ENCODE measurements around the gene KDELR1.

KDELR1 gene

GRCh38 chr19:48391100-48392005, at the start of gene KDELR1:
TSS of gene KDELR1 (minus strand) at chr19:48391551. CDS start at chr19:48391358, 193 bp downstream.
- TF ChIP-seq POLR2A (IDR thresholded peaks at IDR 0.05; ENCODE audit: low read length) (peak; percentile 40), GATA1 (IDR thresholded peaks at IDR 0.05; ENCODE audit: low read depth, low read length) (no peak)
- DNase-seq: peak; percentile 76 to 87

- TF ChIP-seq POLR2A (IDR thresholded peaks at IDR 0.05; ENCODE audit: low read length) (no peak), GATA1 (IDR thresholded peaks at IDR 0.05; ENCODE audit: low read depth, low read length) (no peak)
Measured at GRCh38 chr19:48436586-48436985, 45.2 kb upstream of the KDELR1 start.

GRCh38 chr19:48433337-48433736, 42.0 kb upstream of the KDELR1 start:
- no peak for DNase-seq

More at GRCh38 chr19:48436586-48436985, 45.2 kb upstream of the KDELR1 start:
- no peak for DNase-seq

GRCh38 chr19:48428670-48429069, 37.3 kb upstream of the KDELR1 start:
- no peak for TF ChIP-seq POLR2A (IDR thresholded peaks at IDR 0.05; ENCODE audit: low read length)
- no peak for TF ChIP-seq GATA1 (IDR thresholded peaks at IDR 0.05; ENCODE audit: low read depth, low read length)
- no peak for DNase-seq

More at GRCh38 chr19:48433337-48433736, 42.0 kb upstream of the KDELR1 start:
- TF ChIP-seq POLR2A (IDR thresholded peaks at IDR 0.05; ENCODE audit: low read length) (no peak), GATA1 (IDR thresholded peaks at IDR 0.05; ENCODE audit: low read depth, low read length) (no peak)

GRCh38 chr19:48424694-48425219, 33.4 kb upstream of the KDELR1 start:
- TF ChIP-seq GATA1 (IDR thresholded peaks at IDR 0.05; ENCODE audit: low read depth, low read length) (no peak), POLR2A (IDR thresholded peaks at IDR 0.05; ENCODE audit: low read length) (no peak)
- no peak for DNase-seq

GRCh38 chr19:48421548-48421947, 30.2 kb upstream of the KDELR1 start:
- no peak for TF ChIP-seq GATA1 (IDR thresholded peaks at IDR 0.05; ENCODE audit: low read depth, low read length)
- no peak for TF ChIP-seq POLR2A (IDR thresholded peaks at IDR 0.05; ENCODE audit: low read length)
- DNase-seq: no peak

- no peak for TF ChIP-seq POLR2A (IDR thresholded peaks at IDR 0.05; ENCODE audit: low read length)
- peak; percentile 68 to 76 for DNase-seq
Measured at GRCh38 chr19:48419158-48419920, 28.0 kb upstream of the KDELR1 start.

- no peak for DNase-seq
- TF ChIP-seq POLR2A (IDR thresholded peaks at IDR 0.05; ENCODE audit: low read length): no peak
- TF ChIP-seq GATA1 (IDR thresholded peaks at IDR 0.05; ENCODE audit: low read depth, low read length): no peak
Measured at GRCh38 chr19:48418317-48419064, 27.1 kb upstream of the KDELR1 start.

- no peak for DNase-seq
- TF ChIP-seq GATA1 (IDR thresholded peaks at IDR 0.05; ENCODE audit: low read depth, low read length): no peak
- no peak for TF ChIP-seq POLR2A (IDR thresholded peaks at IDR 0.05; ENCODE audit: low read length)
Measured at GRCh38 chr19:48417421-48417820, 26.1 kb upstream of the KDELR1 start.

GRCh38 chr19:48415806-48416221, 24.5 kb upstream of the KDELR1 start:
- no peak for TF ChIP-seq GATA1 (IDR thresholded peaks at IDR 0.05; ENCODE audit: low read depth, low read length)
- TF ChIP-seq POLR2A (IDR thresholded peaks at IDR 0.05; ENCODE audit: low read length): no peak

GRCh38 chr19:48415395-48415794, 24.0 kb upstream of the KDELR1 start:
- TF ChIP-seq POLR2A (IDR thresholded peaks at IDR 0.05; ENCODE audit: low read length) (no peak), GATA1 (IDR thresholded peaks at IDR 0.05; ENCODE audit: low read depth, low read length) (no peak)
- DNase-seq: peak; percentile 85 to 87

More at GRCh38 chr19:48415806-48416221, 24.5 kb upstream of the KDELR1 start:
- DNase-seq: no peak

GRCh38 chr19:48413879-48414587, 22.7 kb upstream of the KDELR1 start:
- no peak for TF ChIP-seq GATA1 (IDR thresholded peaks at IDR 0.05; ENCODE audit: low read depth, low read length)
- TF ChIP-seq POLR2A (IDR thresholded peaks at IDR 0.05; ENCODE audit: low read length): no peak
- DNase-seq: no peak

GRCh38 chr19:48405850-48406249, 14.5 kb upstream of the KDELR1 start:
- TF ChIP-seq POLR2A (IDR thresholded peaks at IDR 0.05; ENCODE audit: low read length) (no peak), GATA1 (IDR thresholded peaks at IDR 0.05; ENCODE audit: low read depth, low read length) (no peak)
- no peak for DNase-seq

Measured in erythroblast (primary cell).